GM10266 (cell line): Measurements from ENCODE around the gene SOX6.

Experiments used
- DNase-seq: peaks from one replicate; pipeline ENCODE4 v3.0.0; 2012; ENCODE audit errors: extremely low spot score
- CTCF ChIP-seq: IDR thresholded peaks from 2 replicates; pipeline ENCODE4 v1.5.1; 2012; ENCODE audit warnings: mild to moderate bottlenecking, low read depth; ENCODE audit not compliant: control insufficient read depth, insufficient read depth; ENCODE audit errors: missing control alignments

SOX6 gene

GRCh38 chr11:16265022-16265421, 91.3 kb downstream of the SOX6 start:
- no peak for TF ChIP-seq CTCF

GRCh38 chr11:16262645-16262955, 93.7 kb downstream of the SOX6 start:
- no peak for DNase-seq

More at GRCh38 chr11:16265022-16265421, 91.3 kb downstream of the SOX6 start:
- no peak for DNase-seq

GRCh38 chr11:16261836-16262644, 94.3 kb downstream of the SOX6 start:
- TF ChIP-seq CTCF: no peak
- no peak for DNase-seq

More at GRCh38 chr11:16262645-16262955, 93.7 kb downstream of the SOX6 start:
- no peak for TF ChIP-seq CTCF

GRCh38 chr11:16252373-16252772, 104.0 kb downstream of the SOX6 start:
- DNase-seq: no peak
- TF ChIP-seq CTCF: no peak

- no peak for DNase-seq
- no peak for TF ChIP-seq CTCF
Observed at GRCh38 chr11:16248248-16248647, 108.1 kb downstream of the SOX6 start.

DNA sequence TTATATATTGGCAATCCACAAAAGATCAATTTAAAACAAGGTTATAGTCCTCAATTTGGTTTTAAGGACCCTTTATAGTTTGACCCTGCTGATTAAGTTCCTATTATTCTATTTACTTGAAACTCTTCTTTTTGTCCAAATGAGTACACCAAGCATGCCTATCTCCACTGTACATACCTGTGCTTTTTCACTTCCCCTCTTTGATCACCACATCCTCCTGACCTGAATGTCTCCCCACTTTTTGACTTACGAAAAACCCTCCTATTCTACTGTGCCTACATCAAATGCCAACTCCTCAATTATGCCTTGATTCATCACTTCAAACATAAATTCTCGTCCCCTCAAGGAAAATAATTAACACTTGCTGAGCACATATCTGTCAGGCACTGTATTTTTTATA, 113.5 kb downstream of the SOX6 start:
- no peak for DNase-seq

More for the DNA sequence above, 113.5 kb downstream of the SOX6 start:
- no peak for TF ChIP-seq CTCF
